ENCODE results near the gene CFAP210. TPM values are rescaled to one million over a fixed set of nuclear protein-coding genes. Genes with fewer than 3 reads are reported as not detected.

CFAP210 gene
- total and polyA plus RNA-seq, 3 donors from 2014 or later = 12.6 to 21.8 (median 17.2) TPM

GRCh38 chr2:169717691-169718063 is 23.5 kb upstream of the CFAP210 start:
- Histone ChIP-seq H3K9me3 (no peaks in the 10 kb centered on the region), H3K4me1 (peaks cover 16% of the 10 kb centered on the region), H3K27ac (no peak overlapping the region), H3K4me3 (no peak overlapping the region), H3K27me3 (no peaks in the 10 kb centered on the region), H3K36me3 (ENCODE audit: low read depth, missing control alignments) (no peaks in the 10 kb centered on the region)
- WGBS, 2 donors = 59 to 76% methylated on average over 4 of the region's 4 CpGs
- intact Hi-C loops (cut with DNase I; ENCODE audit: low total_unique reads) = no loop called here
- TF ChIP-seq CTCF (IDR thresholded peaks at IDR 0.05) (no peak), POLR2A (IDR thresholded peaks at IDR 0.05) (no peak)
- no peak for DNase-seq

GRCh38 chr2:169716938-169717690 is 22.9 kb upstream of the CFAP210 start:
- no peak for TF ChIP-seq CTCF (IDR thresholded peaks at IDR 0.05)
- TF ChIP-seq POLR2A (IDR thresholded peaks at IDR 0.05) = no peak
- 53 to 72% methylated on average over 5 to 12 of the region's 12 CpGs for WGBS, 2 donors
- H3K4me3 ChIP-seq = no peak overlapping the region
- no peak overlapping the region for H3K27ac ChIP-seq
- peaks cover 16% of the 10 kb centered on the region for H3K4me1 ChIP-seq
- no peaks in the 10 kb centered on the region for H3K9me3 ChIP-seq
- no peak for DNase-seq
- H3K36me3 ChIP-seq (ENCODE audit: low read depth, missing control alignments) = no peaks in the 10 kb centered on the region
- intact Hi-C loops (cut with DNase I; ENCODE audit: low total_unique reads) = no loop called here
- no peaks in the 10 kb centered on the region for H3K27me3 ChIP-seq

GRCh38 chr2:169716238-169716886 is 22.2 kb upstream of the CFAP210 start:
- DNase-seq = no peak
- Histone ChIP-seq H3K4me1 (peaks cover 16% of the 10 kb centered on the region), H3K27ac (no peak overlapping the region), H3K36me3 (ENCODE audit: low read depth, missing control alignments) (no peaks in the 10 kb centered on the region), H3K4me3 (no peak overlapping the region), H3K9me3 (no peaks in the 10 kb centered on the region), H3K27me3 (no peaks in the 10 kb centered on the region)
- WGBS, 2 donors = 39 to 49% methylated on average over 4 to 11 of the region's 12 CpGs
- intact Hi-C loops (cut with DNase I; ENCODE audit: low total_unique reads) = no loop called here
- TF ChIP-seq CTCF (IDR thresholded peaks at IDR 0.05) = no peak
- no peak for TF ChIP-seq POLR2A (IDR thresholded peaks at IDR 0.05)

- H3K9me3 ChIP-seq = no peaks in the 10 kb centered on the region
- TF ChIP-seq POLR2A (IDR thresholded peaks at IDR 0.05) (no peak), CTCF (IDR thresholded peaks at IDR 0.05) (no peak)
- H3K4me1 ChIP-seq = peaks cover 16% of the 10 kb centered on the region
- WGBS, 2 donors = 29 to 43% methylated on average over 14 to 17 of the region's 17 CpGs
- no peak overlapping the region for H3K4me3 ChIP-seq
- intact Hi-C loops (cut with DNase I; ENCODE audit: low total_unique reads) = no loop called here
- no peaks in the 10 kb centered on the region for H3K27me3 ChIP-seq
- DNase-seq = no peak
- no peak overlapping the region for H3K27ac ChIP-seq
- no peaks in the 10 kb centered on the region for H3K36me3 ChIP-seq (ENCODE audit: low read depth, missing control alignments)
These were observed 21.4 kb upstream of the CFAP210 start for GRCh38 chr2:169715379-169716237.
